ENCODE data around the gene PTCHD4. TPM values are rescaled to one million over a fixed set of nuclear protein-coding genes. Genes with fewer than 3 reads are reported as not detected.

Gene PTCHD4
- total RNA-seq, 2 experiments from 2014 or later: not detected

- Mint-ChIP-seq H3K4me1 (no peaks in the 10 kb centered on the region), H3K27ac (no peak overlapping the region), H3K4me3 (no peak overlapping the region), H3K9me3 (no peaks in the 10 kb centered on the region), H3K36me3 (no peaks in the 10 kb centered on the region), H3K27me3 (no peaks in the 10 kb centered on the region)
- ATAC-seq (ENCODE audit: low read depth): no peak
- no peak for DNase-seq
- POLR2A ChIA-PET: no interaction called here
These were observed 25.8 kb downstream of the PTCHD4 start for GRCh38 chr6:48085131-48085741.

DNA sequence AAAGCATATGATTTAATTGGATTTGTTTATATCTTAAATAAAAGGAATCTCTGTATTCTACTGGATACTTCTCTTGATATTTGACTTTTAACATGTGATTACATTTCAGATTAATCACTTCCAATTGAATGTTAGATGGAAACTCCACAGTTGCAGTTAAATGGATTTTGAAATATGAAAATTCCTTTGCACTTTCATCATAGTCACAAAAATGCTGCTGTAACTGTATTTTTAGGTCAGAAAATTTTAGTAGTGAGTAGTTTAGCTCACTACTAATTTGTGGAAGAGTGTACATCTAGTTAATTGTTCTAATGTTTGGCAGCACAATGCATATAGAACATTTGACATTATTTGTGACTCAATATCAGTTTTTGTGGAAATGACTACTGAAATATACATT lies 26.8 kb downstream of the PTCHD4 start:
- no peak for DNase-seq
- no peaks in the 10 kb centered on the region for H3K36me3 Mint-ChIP-seq
- no peaks in the 10 kb centered on the region for H3K4me1 Mint-ChIP-seq
- POLR2A ChIA-PET: no interaction called here
- H3K27ac Mint-ChIP-seq: no peak overlapping the region
- no peak overlapping the region for H3K4me3 Mint-ChIP-seq
- ATAC-seq (ENCODE audit: low read depth): no peak
- no peaks in the 10 kb centered on the region for H3K9me3 Mint-ChIP-seq
- no peaks in the 10 kb centered on the region for H3K27me3 Mint-ChIP-seq

DNA sequence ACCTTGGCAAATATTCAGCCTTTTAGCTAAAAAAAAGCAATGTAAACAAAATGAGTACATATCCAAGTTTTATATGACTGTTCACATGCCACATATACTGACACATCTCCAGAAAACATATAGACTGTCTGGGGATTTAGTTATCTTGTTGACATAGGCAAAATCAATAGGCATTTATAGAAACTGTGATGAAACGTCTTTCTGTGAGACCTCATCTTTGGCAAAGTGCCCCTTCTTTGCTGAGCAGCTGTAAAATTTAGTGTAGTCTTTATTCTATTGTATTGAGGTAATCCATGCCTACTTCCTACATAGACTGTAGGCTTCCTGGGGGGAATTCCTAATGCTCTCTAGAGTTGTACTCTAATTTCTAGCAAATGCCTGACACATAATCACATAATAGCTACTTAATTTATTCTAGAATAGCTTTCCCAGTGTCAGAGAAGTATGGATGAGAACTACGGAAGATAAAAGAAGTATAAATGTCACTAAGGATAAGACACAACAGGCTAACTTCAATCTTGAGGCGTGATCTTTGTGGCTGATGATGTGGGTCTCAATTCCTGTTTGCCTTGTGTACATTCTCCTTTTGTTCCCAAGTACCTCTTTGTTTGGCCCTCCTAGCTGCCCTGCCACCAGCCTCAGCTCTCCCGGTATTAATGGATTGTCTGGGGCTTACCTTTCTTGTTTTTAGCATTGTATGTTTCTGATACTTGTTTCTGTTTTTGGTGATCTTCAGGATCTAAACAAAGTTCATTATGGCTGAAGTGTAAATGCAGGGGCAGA lies 30.6 kb downstream of the PTCHD4 start:
- ATAC-seq (ENCODE audit: low read depth) (no peak), DNase-seq (no peak)
- no peaks in the 10 kb centered on the region for H3K9me3 Mint-ChIP-seq
- no peaks in the 10 kb centered on the region for H3K4me1 Mint-ChIP-seq
- no peaks in the 10 kb centered on the region for H3K36me3 Mint-ChIP-seq
- H3K27ac Mint-ChIP-seq: no peak overlapping the region
- H3K27me3 Mint-ChIP-seq: no peaks in the 10 kb centered on the region
- POLR2A ChIA-PET: no interaction called here
- no peak overlapping the region for H3K4me3 Mint-ChIP-seq

DNA sequence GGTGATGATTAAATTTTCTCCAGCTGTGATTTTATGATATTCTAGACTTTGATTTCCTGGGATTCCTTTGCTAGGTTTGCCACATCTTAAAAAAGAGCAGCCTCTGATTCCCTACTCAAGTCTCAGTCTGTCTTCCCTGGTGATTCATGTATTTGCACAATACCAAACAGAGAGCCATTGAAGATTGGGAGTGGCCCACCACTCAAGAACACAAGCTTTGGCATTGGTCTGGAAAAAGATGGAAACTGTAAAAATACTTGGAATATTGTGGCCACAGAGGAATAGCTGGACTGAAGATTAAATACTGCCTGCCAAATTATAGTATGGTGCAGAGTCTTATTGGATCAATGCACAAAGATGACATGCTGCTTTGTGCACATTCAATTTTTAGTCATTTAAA lies 32.9 kb downstream of the PTCHD4 start:
- POLR2A ChIA-PET: no interaction called here
- ATAC-seq (ENCODE audit: low read depth) (no peak), DNase-seq (no peak)
- Mint-ChIP-seq H3K4me1 (no peaks in the 10 kb centered on the region), H3K4me3 (no peak overlapping the region), H3K27ac (no peak overlapping the region), H3K27me3 (no peaks in the 10 kb centered on the region), H3K9me3 (no peaks in the 10 kb centered on the region), H3K36me3 (no peaks in the 10 kb centered on the region)

DNA sequence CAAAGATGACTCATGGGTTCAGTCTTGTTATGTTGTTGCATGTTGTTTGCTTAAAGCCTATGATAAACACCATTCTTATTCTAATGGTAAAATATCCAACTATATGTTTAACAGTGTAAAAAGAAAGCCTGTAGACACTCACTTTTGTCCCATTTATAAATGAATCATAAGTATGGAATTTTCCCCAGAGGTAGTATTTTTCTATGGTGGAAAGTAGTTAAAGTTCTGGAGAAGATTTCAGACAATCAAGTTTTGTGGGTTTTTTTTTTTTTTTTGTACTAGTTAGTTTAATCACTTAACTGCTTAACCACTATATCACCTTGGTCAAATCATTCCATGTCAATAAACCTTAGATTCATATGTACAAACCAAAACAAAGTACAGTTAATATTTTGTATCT lies 35.8 kb downstream of the PTCHD4 start:
- Mint-ChIP-seq H3K27me3 (peaks cover 2% of the 10 kb centered on the region), H3K4me3 (no peak overlapping the region), H3K27ac (no peak overlapping the region), H3K36me3 (no peaks in the 10 kb centered on the region), H3K9me3 (no peaks in the 10 kb centered on the region), H3K4me1 (no peaks in the 10 kb centered on the region)
- ATAC-seq (ENCODE audit: low read depth) (no peak), DNase-seq (no peak)
- POLR2A ChIA-PET: no interaction called here

GRCh38 chr6:48073976-48074767 lies 36.8 kb downstream of the PTCHD4 start:
- no peak for DNase-seq
- POLR2A ChIA-PET: no interaction called here

DNA sequence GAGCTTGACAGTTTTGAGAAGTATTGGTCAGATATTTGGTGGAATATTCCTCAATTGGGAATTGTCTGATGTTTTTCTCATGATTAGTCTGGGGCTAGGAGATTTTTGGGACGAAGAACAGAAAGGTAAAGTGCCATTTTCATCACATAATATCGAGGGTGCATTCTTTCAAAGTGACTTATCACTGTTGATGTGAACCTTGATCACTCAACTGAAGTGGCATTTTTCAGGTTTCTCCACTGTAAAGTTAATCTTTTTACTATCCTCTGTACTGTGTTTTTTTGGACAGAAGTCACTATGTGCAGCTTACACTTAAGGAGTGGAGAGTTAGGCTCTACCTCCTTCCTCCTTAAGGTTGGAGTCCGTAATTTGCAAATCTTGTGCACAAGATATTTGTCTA lies 39.2 kb downstream of the PTCHD4 start:
- POLR2A ChIA-PET: no interaction called here
- ATAC-seq (ENCODE audit: low read depth) (no peak), DNase-seq (no peak)
- no peaks in the 10 kb centered on the region for H3K4me1 Mint-ChIP-seq
- peaks cover 25% of the 10 kb centered on the region for H3K27me3 Mint-ChIP-seq
- no peak overlapping the region for H3K4me3 Mint-ChIP-seq
- no peaks in the 10 kb centered on the region for H3K36me3 Mint-ChIP-seq
- no peaks in the 10 kb centered on the region for H3K9me3 Mint-ChIP-seq
- no peak overlapping the region for H3K27ac Mint-ChIP-seq

More at GRCh38 chr6:48073976-48074767, 36.8 kb downstream of the PTCHD4 start:
- no peak for ATAC-seq (ENCODE audit: low read depth)
- Mint-ChIP-seq H3K36me3 (no peaks in the 10 kb centered on the region), H3K4me1 (no peaks in the 10 kb centered on the region), H3K27ac (no peak overlapping the region), H3K9me3 (no peaks in the 10 kb centered on the region), H3K4me3 (no peak overlapping the region), H3K27me3 (peaks cover 10% of the 10 kb centered on the region)

- POLR2A ChIA-PET: no interaction called here
- DNase-seq: no peak
- no peak for ATAC-seq (ENCODE audit: low read depth)
- Mint-ChIP-seq H3K4me1 (no peaks in the 10 kb centered on the region), H3K4me3 (no peak overlapping the region), H3K27me3 (peaks cover 26% of the 10 kb centered on the region), H3K36me3 (no peaks in the 10 kb centered on the region), H3K9me3 (no peaks in the 10 kb centered on the region), H3K27ac (no peak overlapping the region)
These were observed 41.7 kb downstream of the PTCHD4 start for GRCh38 chr6:48069280-48069679.

- no peaks in the 10 kb centered on the region for H3K36me3 Mint-ChIP-seq
- H3K9me3 Mint-ChIP-seq: no peaks in the 10 kb centered on the region
- ATAC-seq (ENCODE audit: low read depth) (no peak), DNase-seq (no peak)
- POLR2A ChIA-PET: no interaction called here
- H3K27me3 Mint-ChIP-seq: peaks cover 26% of the 10 kb centered on the region
- H3K27ac Mint-ChIP-seq: no peak overlapping the region
- no peaks in the 10 kb centered on the region for H3K4me1 Mint-ChIP-seq
- H3K4me3 Mint-ChIP-seq: no peak overlapping the region
These were observed 42.4 kb downstream of the PTCHD4 start for GRCh38 chr6:48068278-48069251.

- H3K36me3 Mint-ChIP-seq: no peaks in the 10 kb centered on the region
- H3K27ac Mint-ChIP-seq: no peak overlapping the region
- H3K4me1 Mint-ChIP-seq: no peaks in the 10 kb centered on the region
- H3K4me3 Mint-ChIP-seq: no peak overlapping the region
- ATAC-seq (ENCODE audit: low read depth) (no peak), DNase-seq (no peak)
- POLR2A ChIA-PET: no interaction called here
- peaks cover 26% of the 10 kb centered on the region for H3K27me3 Mint-ChIP-seq
- no peaks in the 10 kb centered on the region for H3K9me3 Mint-ChIP-seq
These were observed 43.1 kb downstream of the PTCHD4 start for GRCh38 chr6:48067886-48068277.

DNA sequence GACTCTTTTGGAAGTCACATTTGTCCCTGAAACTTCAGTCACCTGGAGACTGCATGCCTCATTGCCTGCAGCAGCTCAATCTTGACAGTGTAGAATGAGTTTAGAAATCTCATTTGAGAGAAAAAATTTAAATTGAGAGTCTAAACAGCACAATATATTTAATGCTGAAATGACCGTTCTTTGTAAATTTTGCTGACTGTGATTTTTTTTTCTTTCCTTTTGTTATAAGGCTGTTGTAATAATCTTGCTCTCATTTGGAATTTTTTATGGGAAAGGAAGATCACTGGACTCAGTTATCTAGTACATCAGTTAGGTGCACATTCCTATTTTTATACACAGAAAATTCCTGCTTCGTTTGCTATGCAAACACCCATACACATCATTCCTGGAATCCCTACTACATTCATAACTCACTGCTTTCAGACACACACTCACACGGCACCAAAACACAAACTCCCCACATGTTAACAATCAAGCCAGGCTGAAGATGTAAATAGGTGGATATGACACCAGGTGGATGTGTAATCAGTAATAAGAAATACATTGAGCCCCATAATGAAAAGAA lies 43.8 kb downstream of the PTCHD4 start:
- POLR2A ChIA-PET: no interaction called here
- DNase-seq (no peak), ATAC-seq (ENCODE audit: low read depth) (no peak)
- Mint-ChIP-seq H3K36me3 (no peaks in the 10 kb centered on the region), H3K27me3 (peaks cover 26% of the 10 kb centered on the region), H3K4me1 (no peaks in the 10 kb centered on the region), H3K9me3 (no peaks in the 10 kb centered on the region), H3K27ac (no peak overlapping the region), H3K4me3 (no peak overlapping the region)

GRCh38 chr6:48061265-48061990 lies 49.6 kb downstream of the PTCHD4 start:
- DNase-seq (no peak), ATAC-seq (ENCODE audit: low read depth) (no peak)
- POLR2A ChIA-PET: no interaction called here
- H3K4me3 Mint-ChIP-seq: no peak overlapping the region
- H3K4me1 Mint-ChIP-seq: no peaks in the 10 kb centered on the region
- H3K27ac Mint-ChIP-seq: no peak overlapping the region
- no peaks in the 10 kb centered on the region for H3K36me3 Mint-ChIP-seq
- no peaks in the 10 kb centered on the region for H3K27me3 Mint-ChIP-seq
- no peaks in the 10 kb centered on the region for H3K9me3 Mint-ChIP-seq

Measured in activated naive CD8-positive, alpha-beta T cell treated with anti-CD3 and anti-CD28 coated beads, Interleukin-2, amount 10 ng/mL, durations not matched to agents 7 days and 5 days (primary cell).